Measurements from ENCODE around the gene NPHP4.

DNA sequence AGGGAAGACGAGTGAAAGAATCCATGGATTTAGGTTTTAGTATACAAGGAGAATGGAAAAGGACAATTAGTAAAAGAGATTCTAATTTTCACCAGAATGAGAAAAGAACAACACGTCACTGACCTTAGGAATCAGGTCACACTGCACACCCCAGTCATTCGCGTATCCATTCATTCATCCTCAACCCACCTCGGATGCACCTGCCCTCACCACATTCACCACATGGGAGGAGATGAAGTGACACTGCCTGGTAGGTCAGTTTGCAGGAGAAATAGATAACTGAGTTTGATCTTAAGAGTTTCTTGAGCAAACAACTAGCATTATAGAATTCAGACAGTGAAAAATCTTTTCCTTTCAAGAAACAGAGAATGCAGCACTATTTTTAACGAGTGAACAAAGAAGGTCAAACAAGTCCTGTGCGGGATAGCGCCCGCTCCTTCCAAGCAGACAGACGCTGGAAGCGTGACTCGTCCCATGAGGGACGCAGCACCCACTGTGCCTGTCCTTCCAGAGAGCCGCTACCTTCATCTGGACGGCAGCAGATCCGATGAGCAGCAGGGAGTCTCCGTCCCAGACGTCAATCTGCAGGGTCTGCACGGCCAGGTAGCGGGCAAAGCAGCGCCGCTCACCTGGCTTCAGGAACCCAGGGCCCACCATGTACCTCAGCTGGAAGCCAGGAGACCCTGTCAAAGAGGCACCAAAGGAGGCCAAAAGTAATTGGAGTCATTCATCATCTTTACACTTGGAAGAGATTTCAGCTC, 101.7 kb downstream of the NPHP4 start:
- no peak for TF ChIP-seq RORB (CRISPR knock-in tag; IDR thresholded peaks at IDR 0.05)
- TF ChIP-seq, protein P1, sequence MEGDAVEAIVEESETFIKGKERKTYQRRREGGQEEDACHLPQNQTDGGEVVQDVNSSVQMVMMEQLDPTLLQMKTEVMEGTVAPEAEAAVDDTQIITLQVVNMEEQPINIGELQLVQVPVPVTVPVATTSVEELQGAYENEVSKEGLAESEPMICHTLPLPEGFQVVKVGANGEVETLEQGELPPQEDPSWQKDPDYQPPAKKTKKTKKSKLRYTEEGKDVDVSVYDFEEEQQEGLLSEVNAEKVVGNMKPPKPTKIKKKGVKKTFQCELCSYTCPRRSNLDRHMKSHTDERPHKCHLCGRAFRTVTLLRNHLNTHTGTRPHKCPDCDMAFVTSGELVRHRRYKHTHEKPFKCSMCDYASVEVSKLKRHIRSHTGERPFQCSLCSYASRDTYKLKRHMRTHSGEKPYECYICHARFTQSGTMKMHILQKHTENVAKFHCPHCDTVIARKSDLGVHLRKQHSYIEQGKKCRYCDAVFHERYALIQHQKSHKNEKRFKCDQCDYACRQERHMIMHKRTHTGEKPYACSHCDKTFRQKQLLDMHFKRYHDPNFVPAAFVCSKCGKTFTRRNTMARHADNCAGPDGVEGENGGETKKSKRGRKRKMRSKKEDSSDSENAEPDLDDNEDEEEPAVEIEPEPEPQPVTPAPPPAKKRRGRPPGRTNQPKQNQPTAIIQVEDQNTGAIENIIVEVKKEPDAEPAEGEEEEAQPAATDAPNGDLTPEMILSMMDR (IDR thresholded peaks at IDR 0.05): no peak
- no peak for TF ChIP-seq NFE2L1 (CRISPR knock-in tag; IDR thresholded peaks at IDR 0.05)
- no peak for TF ChIP-seq CREB1 (CRISPR knock-in tag; IDR thresholded peaks at IDR 0.05)
- TF ChIP-seq SP1 (CRISPR knock-in tag; conservative IDR thresholded peaks at IDR 0.05): no peak
- TF ChIP-seq, protein P2, sequence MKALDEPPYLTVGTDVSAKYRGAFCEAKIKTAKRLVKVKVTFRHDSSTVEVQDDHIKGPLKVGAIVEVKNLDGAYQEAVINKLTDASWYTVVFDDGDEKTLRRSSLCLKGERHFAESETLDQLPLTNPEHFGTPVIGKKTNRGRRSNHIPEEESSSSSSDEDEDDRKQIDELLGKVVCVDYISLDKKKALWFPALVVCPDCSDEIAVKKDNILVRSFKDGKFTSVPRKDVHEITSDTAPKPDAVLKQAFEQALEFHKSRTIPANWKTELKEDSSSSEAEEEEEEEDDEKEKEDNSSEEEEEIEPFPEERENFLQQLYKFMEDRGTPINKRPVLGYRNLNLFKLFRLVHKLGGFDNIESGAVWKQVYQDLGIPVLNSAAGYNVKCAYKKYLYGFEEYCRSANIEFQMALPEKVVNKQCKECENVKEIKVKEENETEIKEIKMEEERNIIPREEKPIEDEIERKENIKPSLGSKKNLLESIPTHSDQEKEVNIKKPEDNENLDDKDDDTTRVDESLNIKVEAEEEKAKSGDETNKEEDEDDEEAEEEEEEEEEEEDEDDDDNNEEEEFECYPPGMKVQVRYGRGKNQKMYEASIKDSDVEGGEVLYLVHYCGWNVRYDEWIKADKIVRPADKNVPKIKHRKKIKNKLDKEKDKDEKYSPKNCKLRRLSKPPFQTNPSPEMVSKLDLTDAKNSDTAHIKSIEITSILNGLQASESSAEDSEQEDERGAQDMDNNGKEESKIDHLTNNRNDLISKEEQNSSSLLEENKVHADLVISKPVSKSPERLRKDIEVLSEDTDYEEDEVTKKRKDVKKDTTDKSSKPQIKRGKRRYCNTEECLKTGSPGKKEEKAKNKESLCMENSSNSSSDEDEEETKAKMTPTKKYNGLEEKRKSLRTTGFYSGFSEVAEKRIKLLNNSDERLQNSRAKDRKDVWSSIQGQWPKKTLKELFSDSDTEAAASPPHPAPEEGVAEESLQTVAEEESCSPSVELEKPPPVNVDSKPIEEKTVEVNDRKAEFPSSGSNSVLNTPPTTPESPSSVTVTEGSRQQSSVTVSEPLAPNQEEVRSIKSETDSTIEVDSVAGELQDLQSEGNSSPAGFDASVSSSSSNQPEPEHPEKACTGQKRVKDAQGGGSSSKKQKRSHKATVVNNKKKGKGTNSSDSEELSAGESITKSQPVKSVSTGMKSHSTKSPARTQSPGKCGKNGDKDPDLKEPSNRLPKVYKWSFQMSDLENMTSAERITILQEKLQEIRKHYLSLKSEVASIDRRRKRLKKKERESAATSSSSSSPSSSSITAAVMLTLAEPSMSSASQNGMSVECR (CRISPR knock-in tag; IDR thresholded peaks at IDR 0.05; ENCODE audit: borderline replicate concordance): no peak
- TF ChIP-seq, protein P3, sequence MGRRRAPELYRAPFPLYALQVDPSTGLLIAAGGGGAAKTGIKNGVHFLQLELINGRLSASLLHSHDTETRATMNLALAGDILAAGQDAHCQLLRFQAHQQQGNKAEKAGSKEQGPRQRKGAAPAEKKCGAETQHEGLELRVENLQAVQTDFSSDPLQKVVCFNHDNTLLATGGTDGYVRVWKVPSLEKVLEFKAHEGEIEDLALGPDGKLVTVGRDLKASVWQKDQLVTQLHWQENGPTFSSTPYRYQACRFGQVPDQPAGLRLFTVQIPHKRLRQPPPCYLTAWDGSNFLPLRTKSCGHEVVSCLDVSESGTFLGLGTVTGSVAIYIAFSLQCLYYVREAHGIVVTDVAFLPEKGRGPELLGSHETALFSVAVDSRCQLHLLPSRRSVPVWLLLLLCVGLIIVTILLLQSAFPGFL (CRISPR knock-in tag; IDR thresholded peaks at IDR 0.05; ENCODE audit: borderline replicate concordance): no peak
- TF ChIP-seq NR1H2 (CRISPR knock-in tag; IDR thresholded peaks at IDR 0.05): no peak
- TF ChIP-seq, protein P4, sequence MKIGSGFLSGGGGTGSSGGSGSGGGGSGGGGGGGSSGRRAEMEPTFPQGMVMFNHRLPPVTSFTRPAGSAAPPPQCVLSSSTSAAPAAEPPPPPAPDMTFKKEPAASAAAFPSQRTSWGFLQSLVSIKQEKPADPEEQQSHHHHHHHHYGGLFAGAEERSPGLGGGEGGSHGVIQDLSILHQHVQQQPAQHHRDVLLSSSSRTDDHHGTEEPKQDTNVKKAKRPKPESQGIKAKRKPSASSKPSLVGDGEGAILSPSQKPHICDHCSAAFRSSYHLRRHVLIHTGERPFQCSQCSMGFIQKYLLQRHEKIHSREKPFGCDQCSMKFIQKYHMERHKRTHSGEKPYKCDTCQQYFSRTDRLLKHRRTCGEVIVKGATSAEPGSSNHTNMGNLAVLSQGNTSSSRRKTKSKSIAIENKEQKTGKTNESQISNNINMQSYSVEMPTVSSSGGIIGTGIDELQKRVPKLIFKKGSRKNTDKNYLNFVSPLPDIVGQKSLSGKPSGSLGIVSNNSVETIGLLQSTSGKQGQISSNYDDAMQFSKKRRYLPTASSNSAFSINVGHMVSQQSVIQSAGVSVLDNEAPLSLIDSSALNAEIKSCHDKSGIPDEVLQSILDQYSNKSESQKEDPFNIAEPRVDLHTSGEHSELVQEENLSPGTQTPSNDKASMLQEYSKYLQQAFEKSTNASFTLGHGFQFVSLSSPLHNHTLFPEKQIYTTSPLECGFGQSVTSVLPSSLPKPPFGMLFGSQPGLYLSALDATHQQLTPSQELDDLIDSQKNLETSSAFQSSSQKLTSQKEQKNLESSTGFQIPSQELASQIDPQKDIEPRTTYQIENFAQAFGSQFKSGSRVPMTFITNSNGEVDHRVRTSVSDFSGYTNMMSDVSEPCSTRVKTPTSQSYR (CRISPR knock-in tag; IDR thresholded peaks at IDR 0.05): no peak
- TF ChIP-seq ZNF232 (CRISPR knock-in tag; IDR thresholded peaks at IDR 0.05): no peak
- TF ChIP-seq JUN (CRISPR knock-in tag; IDR thresholded peaks at IDR 0.05): no peak
